Hepatocyte (in vitro differentiated cells): ENCODE measurements around the gene HTR2A. TPM values are rescaled to one million over a fixed set of nuclear protein-coding genes. Genes with fewer than 3 reads are reported as not detected.

Experiments
- DNase-seq: peaks from one replicate; pipeline ENCODE4 v3.0.0-alpha.2; 2016; ENCODE audit warnings: low spot score
- H2AFZ ChIP-seq: fragments of 200-600 bp; sonication (generic); 2 replicates; pipeline ENCODE4 v1.6.0; 2016; ENCODE audit warnings: antibody characterized with exemption, mild to moderate bottlenecking
- H3K27ac ChIP-seq: fragments of 200-600 bp; sonication (generic); 2 replicates; pipeline ENCODE4 v1.5.1; 2016; ENCODE audit warnings: mild to moderate bottlenecking
- H3K27me3 ChIP-seq: fragments of 200-600 bp; sonication (generic); 2 replicates; pipeline ENCODE4 v1.6.1; 2016
- H3K36me3 ChIP-seq: fragments of 200-600 bp; sonication (generic); replicated peaks from 2 replicates; pipeline ENCODE4 v1.5.1; 2016; ENCODE audit warnings: low read depth; ENCODE audit not compliant: insufficient read depth
- H3K4me1 ChIP-seq: fragments of 200-600 bp; sonication (generic); 2 replicates; pipeline ENCODE4 v1.5.1; 2016; ENCODE audit warnings: mild to moderate bottlenecking, moderate library complexity; ENCODE audit not compliant: insufficient read depth
- H3K4me2 ChIP-seq: fragments of 200-600 bp; sonication (generic); 2 replicates; pipeline ENCODE4 v1.6.0; 2016
- H3K4me3 ChIP-seq: fragments of 200-600 bp; sonication (generic); 2 replicates; pipeline ENCODE4 v1.5.1; 2016; ENCODE audit warnings: mild to moderate bottlenecking
- H3K79me2 ChIP-seq: fragments of 200-600 bp; sonication (generic); 2 replicates; pipeline ENCODE4 v1.6.0; 2017; ENCODE audit warnings: mild to moderate bottlenecking
- H3K9me2 ChIP-seq: fragments of 200-600 bp; sonication (generic); replicated peaks from 2 replicates; pipeline ENCODE4 v1.6.0; 2017; ENCODE audit warnings: mild to moderate bottlenecking; ENCODE audit not compliant: insufficient read depth
- H3K9me3 ChIP-seq: fragments of 200-600 bp; sonication (generic); 2 replicates; pipeline ENCODE4 v1.5.1; 2016; ENCODE audit warnings: low read depth, mild to moderate bottlenecking
- H4K20me1 ChIP-seq: fragments of 200-600 bp; sonication (generic); 2 replicates; pipeline ENCODE4 v1.6.0; 2016; ENCODE audit warnings: mild to moderate bottlenecking; ENCODE audit not compliant: insufficient read depth, poor library complexity, severe bottlenecking
- EZH2 ChIP-seq: fragments of 200-600 bp; sonication (generic); IDR thresholded peaks from 2 replicates; pipeline ENCODE4 v1.6.1; 2016; ENCODE audit warnings: antibody characterized with exemption, mild to moderate bottlenecking, borderline replicate concordance
- EZH2phosphoT487 ChIP-seq: fragments of 200-600 bp; sonication (generic); IDR thresholded peaks from one replicate; pipeline ENCODE4 v1.6.1; 2018; ENCODE audit warnings: antibody characterized with exemption, mild to moderate bottlenecking, low read depth, moderate library complexity; ENCODE audit not compliant: unreplicated experiment, severe bottlenecking
- WGBS: methylation state at CpG from one replicate; pipeline ENCODE4 v1.1.6; 2016; ENCODE audit warnings: low lambda C conversion rate; ENCODE audit errors: missing lambda C conversion rate; 5-methylcytosine and 5-hydroxymethylcytosine counted together
- polyA plus RNA-seq: library from polyadenylated mRNA; unstranded; fragments of >200 nt; fragmentation: Nextera tagmentation; extraction: Ambion mirVana; gene quantifications from 2 replicates; pipeline ENCODE4 v1.2.1, GENCODE V29; 2016
- total RNA-seq: library from RNA; depleted of rRNA; stranded (reverse); fragments of >200 nt; gene quantifications from 2 replicates; pipeline ENCODE4 v1.2.3, GENCODE V29; 2014
- TF ChIP-seq, protein P1 (sequence below): fragments of 200-600 bp; sonication (generic); IDR thresholded peaks from 2 replicates; pipeline ENCODE4 v1.5.1; 2016; ENCODE audit warnings: antibody characterized with exemption, mild to moderate bottlenecking; ENCODE audit not compliant: poor library complexity

HTR2A gene
- total and polyA plus RNA-seq, 2 experiments from 2014 or later, result 0.23 TPM; not detected in 1

DNA sequence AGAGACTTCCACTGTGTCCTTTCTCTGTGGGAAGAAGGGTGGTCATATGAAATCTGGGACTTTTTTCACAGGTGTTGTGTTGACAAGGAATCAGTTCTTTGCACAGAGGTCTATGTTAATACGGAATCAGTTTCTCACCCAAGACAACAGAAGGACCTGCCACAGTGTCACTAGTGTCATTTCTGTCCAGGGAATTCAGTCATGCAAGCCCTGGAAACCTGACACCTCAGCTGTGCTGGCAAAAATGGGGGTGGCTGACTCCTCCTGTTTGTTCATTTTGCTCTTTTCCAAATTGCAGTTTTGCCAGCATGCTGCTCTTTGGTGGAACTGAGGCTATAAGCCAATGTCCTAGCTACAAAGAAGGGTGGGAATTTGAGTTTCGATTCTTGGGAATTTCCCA is 50.1 kb downstream of the HTR2A start:
- Histone ChIP-seq H3K4me1 (no peaks in the 10 kb centered on the region), H3K36me3 (no peaks in the 10 kb centered on the region), H3K9me2 (no peaks in the 10 kb centered on the region), H3K27me3 (no peaks in the 10 kb centered on the region), H2AFZ (no peak overlapping the region), H3K9me3 (no peaks in the 10 kb centered on the region), H3K27ac (no peak overlapping the region), H4K20me1 (no peaks in the 10 kb centered on the region), H3K4me3 (no peak overlapping the region), H3K79me2 (no peaks in the 10 kb centered on the region), H3K4me2 (no peak overlapping the region)
- 71% methylated on average over 2 of the region's 2 CpGs for WGBS
- DNase-seq, result no peak
- TF ChIP-seq EZH2phosphoT487, result no peak
- TF ChIP-seq, protein P1, sequence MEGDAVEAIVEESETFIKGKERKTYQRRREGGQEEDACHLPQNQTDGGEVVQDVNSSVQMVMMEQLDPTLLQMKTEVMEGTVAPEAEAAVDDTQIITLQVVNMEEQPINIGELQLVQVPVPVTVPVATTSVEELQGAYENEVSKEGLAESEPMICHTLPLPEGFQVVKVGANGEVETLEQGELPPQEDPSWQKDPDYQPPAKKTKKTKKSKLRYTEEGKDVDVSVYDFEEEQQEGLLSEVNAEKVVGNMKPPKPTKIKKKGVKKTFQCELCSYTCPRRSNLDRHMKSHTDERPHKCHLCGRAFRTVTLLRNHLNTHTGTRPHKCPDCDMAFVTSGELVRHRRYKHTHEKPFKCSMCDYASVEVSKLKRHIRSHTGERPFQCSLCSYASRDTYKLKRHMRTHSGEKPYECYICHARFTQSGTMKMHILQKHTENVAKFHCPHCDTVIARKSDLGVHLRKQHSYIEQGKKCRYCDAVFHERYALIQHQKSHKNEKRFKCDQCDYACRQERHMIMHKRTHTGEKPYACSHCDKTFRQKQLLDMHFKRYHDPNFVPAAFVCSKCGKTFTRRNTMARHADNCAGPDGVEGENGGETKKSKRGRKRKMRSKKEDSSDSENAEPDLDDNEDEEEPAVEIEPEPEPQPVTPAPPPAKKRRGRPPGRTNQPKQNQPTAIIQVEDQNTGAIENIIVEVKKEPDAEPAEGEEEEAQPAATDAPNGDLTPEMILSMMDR, result no peak
- no peak for TF ChIP-seq EZH2

DNA sequence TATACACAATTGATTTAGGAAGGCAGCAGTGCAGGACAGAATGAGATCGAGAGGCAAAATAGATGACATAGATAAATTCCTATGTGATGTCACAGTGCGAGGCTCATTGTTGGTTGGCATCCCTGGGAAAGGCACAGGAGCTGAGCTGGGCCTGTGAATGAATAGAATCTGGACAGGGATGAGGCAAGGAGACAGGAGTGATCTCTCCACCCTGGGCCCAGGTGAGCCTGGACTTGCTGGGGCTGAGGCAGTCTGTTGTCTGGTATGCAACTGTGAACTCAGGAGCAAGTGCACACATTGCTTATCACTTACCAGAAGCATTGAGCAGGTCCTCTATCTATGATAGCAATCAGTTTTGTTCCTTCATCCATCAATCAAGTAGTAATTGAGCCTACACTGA is 51.7 kb downstream of the HTR2A start:
- H3K4me2 ChIP-seq, result no peak overlapping the region
- DNase-seq, result no peak
- no peaks in the 10 kb centered on the region for H3K9me2 ChIP-seq
- H3K79me2 ChIP-seq, result no peaks in the 10 kb centered on the region
- 100% methylated on average over 2 of the region's 2 CpGs for WGBS
- H2AFZ ChIP-seq, result no peak overlapping the region
- H3K9me3 ChIP-seq, result no peaks in the 10 kb centered on the region
- H4K20me1 ChIP-seq, result no peaks in the 10 kb centered on the region
- no peaks in the 10 kb centered on the region for H3K36me3 ChIP-seq
- H3K27ac ChIP-seq, result no peak overlapping the region
- no peaks in the 10 kb centered on the region for H3K4me1 ChIP-seq
- H3K27me3 ChIP-seq, result no peaks in the 10 kb centered on the region
- no peak overlapping the region for H3K4me3 ChIP-seq
- TF ChIP-seq EZH2phosphoT487, result no peak
- TF ChIP-seq, protein P1, result no peak
- TF ChIP-seq EZH2, result no peak

DNA sequence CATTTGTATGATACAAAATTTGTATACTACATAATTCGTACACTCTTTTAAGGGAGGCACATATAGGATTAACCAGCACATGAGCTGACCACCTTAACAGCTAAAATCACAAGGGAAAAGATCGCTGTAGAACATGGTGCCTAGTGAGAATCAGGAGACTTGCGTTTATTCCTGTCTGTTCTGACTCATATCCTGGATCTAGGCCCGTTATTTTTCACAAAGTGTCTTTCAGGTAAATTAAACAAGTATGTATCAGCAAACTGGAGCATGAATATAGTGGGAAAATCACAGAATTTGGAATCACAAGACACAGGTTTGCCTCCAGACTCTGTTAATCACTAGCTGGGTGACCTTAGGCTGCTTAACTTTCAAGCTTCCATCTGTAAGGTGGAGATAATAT is 52.4 kb downstream of the HTR2A start:
- Histone ChIP-seq H3K27ac (no peak overlapping the region), H3K4me3 (no peak overlapping the region), H3K9me3 (no peaks in the 10 kb centered on the region), H3K79me2 (no peaks in the 10 kb centered on the region), H3K4me1 (no peaks in the 10 kb centered on the region), H3K36me3 (no peaks in the 10 kb centered on the region), H3K9me2 (no peaks in the 10 kb centered on the region), H4K20me1 (no peaks in the 10 kb centered on the region), H2AFZ (no peak overlapping the region), H3K27me3 (no peaks in the 10 kb centered on the region), H3K4me2 (no peak overlapping the region)
- 81% methylated on average over 4 of the region's 4 CpGs for WGBS
- no peak for DNase-seq
- TF ChIP-seq, protein P1, result no peak
- TF ChIP-seq EZH2phosphoT487, result no peak
- no peak for TF ChIP-seq EZH2

DNA sequence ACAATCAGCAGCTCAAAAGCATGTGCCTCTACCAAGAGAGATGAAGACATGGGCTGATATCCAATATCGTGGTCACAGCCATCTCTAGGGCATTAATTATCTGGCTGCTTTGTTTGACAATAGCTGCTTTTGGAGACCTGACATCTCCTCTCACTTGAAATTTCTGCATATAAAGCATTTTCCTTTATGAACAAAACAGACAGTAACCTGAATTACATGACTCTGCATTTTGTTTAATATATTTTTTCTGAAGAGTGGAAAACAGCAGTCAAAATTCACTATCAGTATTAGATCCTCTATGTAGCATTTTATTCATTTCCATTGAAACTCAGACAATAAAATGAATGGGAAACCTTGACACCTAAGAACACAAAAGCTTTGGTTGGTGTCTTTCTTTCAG is 57.5 kb downstream of the HTR2A start:
- DNase-seq, result no peak
- Histone ChIP-seq H3K27me3 (no peaks in the 10 kb centered on the region), H3K27ac (no peak overlapping the region), H2AFZ (no peak overlapping the region), H3K4me1 (no peaks in the 10 kb centered on the region), H3K9me3 (no peaks in the 10 kb centered on the region), H3K9me2 (no peaks in the 10 kb centered on the region), H3K4me2 (no peak overlapping the region), H4K20me1 (no peaks in the 10 kb centered on the region), H3K4me3 (no peak overlapping the region), H3K79me2 (no peaks in the 10 kb centered on the region), H3K36me3 (no peaks in the 10 kb centered on the region)
- TF ChIP-seq, protein P1, result no peak
- no peak for TF ChIP-seq EZH2phosphoT487
- TF ChIP-seq EZH2, result no peak
- 88% methylated on average over 1 of the region's 1 CpG for WGBS
